GM12875 (cell line): ENCODE measurements around the gene MAGI1.

Source experiments
- H3K4me3 ChIP-seq: one replicate; pipeline ENCODE4 v1.5.1; 2011; ENCODE audit warnings: low read depth, low read length, control low read depth
- TF ChIP-seq, protein P1 (sequence below): IDR thresholded peaks from 2 replicates; pipeline ENCODE4 v1.5.1; 2011; ENCODE audit warnings: low read depth, mild to moderate bottlenecking, control low read depth, inconsistent platforms, low read length, moderate library complexity, borderline replicate concordance; ENCODE audit not compliant: insufficient read depth

Gene MAGI1

DNA sequence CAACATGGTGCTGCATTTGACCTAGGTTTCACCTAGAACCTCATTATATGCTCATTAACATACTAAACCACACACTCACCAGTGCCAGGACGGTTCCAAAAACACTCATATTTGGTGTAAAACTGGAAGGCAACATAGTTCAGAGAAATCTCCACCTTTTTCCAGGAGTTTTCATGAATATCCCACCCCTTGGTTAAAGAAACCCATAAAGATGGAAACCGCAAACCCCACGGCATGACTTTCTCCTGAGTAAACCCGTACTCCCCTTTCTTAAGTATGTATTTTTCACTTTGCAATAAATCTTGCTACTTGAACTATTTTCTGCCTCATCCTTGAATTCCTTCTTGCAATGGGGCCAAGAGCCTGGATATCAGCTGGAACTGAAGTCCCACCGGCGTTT, 379.3 kb downstream of the MAGI1 start:
- H3K4me3 ChIP-seq, result no peak overlapping the region
- TF ChIP-seq, protein P1, sequence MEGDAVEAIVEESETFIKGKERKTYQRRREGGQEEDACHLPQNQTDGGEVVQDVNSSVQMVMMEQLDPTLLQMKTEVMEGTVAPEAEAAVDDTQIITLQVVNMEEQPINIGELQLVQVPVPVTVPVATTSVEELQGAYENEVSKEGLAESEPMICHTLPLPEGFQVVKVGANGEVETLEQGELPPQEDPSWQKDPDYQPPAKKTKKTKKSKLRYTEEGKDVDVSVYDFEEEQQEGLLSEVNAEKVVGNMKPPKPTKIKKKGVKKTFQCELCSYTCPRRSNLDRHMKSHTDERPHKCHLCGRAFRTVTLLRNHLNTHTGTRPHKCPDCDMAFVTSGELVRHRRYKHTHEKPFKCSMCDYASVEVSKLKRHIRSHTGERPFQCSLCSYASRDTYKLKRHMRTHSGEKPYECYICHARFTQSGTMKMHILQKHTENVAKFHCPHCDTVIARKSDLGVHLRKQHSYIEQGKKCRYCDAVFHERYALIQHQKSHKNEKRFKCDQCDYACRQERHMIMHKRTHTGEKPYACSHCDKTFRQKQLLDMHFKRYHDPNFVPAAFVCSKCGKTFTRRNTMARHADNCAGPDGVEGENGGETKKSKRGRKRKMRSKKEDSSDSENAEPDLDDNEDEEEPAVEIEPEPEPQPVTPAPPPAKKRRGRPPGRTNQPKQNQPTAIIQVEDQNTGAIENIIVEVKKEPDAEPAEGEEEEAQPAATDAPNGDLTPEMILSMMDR, result no peak

DNA sequence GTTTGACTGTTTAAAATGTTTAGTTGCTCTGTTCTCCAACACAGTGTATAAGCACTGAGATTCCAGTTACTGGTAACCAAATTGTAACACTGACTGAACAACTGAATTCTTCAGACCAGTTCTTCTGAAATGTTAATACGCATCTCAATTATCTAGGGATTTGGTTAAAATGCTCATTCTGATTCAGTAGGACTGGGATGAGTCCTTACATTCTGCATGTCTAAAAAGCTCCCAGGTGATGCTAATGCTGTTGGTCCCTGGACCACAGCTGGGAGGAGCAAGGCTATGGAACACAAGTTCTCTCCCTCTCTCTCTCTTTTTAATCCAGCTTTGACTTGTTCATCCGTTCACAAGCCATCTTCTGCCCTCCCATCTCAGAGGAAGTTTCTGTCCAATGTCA, 380.3 kb downstream of the MAGI1 start:
- TF ChIP-seq, protein P1, result no peak
- no peak overlapping the region for H3K4me3 ChIP-seq

DNA sequence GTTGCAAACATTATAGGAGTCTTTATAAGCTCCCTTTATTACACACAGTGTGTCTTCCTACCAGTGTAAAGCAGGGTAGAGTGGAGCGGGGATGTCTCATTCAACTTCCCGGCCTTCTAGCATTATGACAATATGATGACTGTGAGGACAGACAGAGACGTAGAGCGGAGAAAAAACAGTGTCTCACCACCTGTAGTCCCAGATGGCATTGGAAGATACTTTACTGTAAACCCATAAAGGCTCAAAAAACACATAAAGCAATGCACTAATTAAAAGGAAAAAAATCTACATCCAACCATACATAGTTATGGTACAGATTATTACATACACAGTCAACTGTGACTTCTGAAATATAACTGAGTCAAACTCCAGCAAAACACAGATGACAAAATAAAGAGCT, 383.7 kb downstream of the MAGI1 start:
- TF ChIP-seq, protein P1, result no peak
- H3K4me3 ChIP-seq, result no peak overlapping the region

DNA sequence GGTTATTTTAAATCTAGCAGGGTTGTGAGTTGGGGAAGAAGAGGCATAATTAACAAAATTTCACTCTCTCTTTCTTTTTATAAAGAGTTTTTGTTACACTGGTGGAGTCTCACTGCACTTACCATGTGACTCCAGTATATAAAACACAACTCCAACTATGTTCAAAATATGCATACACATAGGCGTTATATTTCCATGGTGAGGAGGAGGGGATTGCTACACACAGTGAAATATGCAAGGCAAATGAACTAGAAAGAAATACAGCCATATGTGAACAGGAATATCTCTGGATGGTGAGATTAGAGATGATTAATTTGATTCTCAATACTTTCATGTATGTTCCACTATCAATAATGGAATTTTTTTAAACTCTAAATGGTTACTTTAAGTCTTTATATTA, 385.0 kb downstream of the MAGI1 start:
- H3K4me3 ChIP-seq, result no peak overlapping the region
- TF ChIP-seq, protein P1, result no peak

DNA sequence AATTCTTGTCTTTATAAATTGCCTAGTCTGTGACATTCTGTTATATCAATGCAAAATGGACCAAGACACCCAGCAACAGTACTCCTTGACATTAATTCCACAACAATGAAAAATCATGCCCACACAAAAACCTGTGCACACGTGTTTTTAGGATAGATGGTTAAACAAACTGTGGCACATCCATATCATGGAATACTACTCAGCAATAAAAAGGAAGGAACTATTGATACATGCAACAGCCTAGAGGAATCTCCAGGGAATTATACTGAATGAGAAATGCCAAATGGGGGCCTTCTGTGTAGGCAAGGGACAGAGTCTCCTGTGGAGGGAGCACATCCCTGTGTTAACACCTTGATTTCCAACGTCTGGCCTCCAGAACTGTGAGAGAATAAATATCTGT, 388.5 kb downstream of the MAGI1 start:
- TF ChIP-seq, protein P1, result no peak
- no peak overlapping the region for H3K4me3 ChIP-seq

DNA sequence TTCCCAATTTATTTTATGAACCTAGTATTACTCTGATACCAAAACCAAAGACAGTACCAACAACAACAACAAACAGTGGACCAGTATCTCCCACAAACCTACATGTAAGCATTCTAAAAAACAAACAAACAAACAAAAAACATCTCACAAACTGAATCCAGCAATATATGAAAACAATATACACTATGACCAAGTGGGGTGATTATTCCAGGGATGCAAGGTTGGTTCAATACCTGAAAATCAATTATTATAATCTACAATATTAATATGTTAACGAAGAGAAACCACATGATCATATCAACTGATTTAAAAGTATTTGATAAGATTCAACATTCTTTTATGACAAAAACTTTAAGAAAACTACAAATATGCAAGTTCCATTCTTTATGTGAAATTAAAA, 391.3 kb downstream of the MAGI1 start:
- H3K4me3 ChIP-seq, result no peak overlapping the region

DNA sequence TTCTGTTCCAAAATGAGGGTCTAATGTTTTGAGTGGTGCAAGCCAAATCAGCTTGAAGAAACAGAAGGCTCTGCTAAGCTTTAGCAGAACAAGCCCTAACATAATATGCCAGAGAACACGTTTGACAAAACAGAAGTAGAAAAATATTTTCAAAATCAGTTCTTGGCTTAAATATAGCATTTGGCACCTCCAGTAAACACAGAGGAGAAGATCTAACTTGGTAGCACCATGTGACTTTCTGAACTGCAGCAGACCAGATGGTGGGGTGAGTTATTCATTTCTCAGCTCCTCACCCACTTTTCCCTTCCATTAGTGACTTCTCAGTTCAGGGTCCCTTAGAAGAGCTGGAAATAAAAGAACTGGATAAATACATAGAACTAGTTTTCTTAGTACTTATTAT, 395.8 kb downstream of the MAGI1 start:
- TF ChIP-seq, protein P1, result no peak
- H3K4me3 ChIP-seq, result no peak overlapping the region

More for the DNA sequence above, 391.3 kb downstream of the MAGI1 start:
- TF ChIP-seq, protein P1, result no peak
